ENCODE measurements around the gene SLC7A14.

SLC7A14 gene

GRCh38 chr3:170532573-170532972, 53.3 kb downstream of the SLC7A14 start:
- no peak for DNase-seq

GRCh38 chr3:170531657-170532335, 54.1 kb downstream of the SLC7A14 start:
- DNase-seq, result no peak

- DNase-seq, result no peak
These were observed 54.8 kb downstream of the SLC7A14 start for GRCh38 chr3:170531054-170531453.

GRCh38 chr3:170529912-170530311, 56.0 kb downstream of the SLC7A14 start:
- no peak for DNase-seq

GRCh38 chr3:170529346-170529745, 56.5 kb downstream of the SLC7A14 start:
- no peak for DNase-seq

GRCh38 chr3:170528726-170529125, 57.1 kb downstream of the SLC7A14 start:
- DNase-seq, result no peak

GRCh38 chr3:170524073-170524472, 61.8 kb downstream of the SLC7A14 start:
- no peak for DNase-seq

- DNase-seq, result no peak
These were observed 62.6 kb downstream of the SLC7A14 start for GRCh38 chr3:170523248-170523647.

GRCh38 chr3:170522201-170522600, 63.7 kb downstream of the SLC7A14 start:
- DNase-seq, result no peak

- no peak for DNase-seq
These were observed 64.9 kb downstream of the SLC7A14 start for GRCh38 chr3:170520996-170521395.

GRCh38 chr3:170517242-170517945, 68.5 kb downstream of the SLC7A14 start:
- no peak for DNase-seq

- no peak for DNase-seq
These were observed 72.2 kb downstream of the SLC7A14 start for GRCh38 chr3:170513642-170514041.

- no peak for DNase-seq
These were observed 74.5 kb downstream of the SLC7A14 start for GRCh38 chr3:170511371-170511770.

GRCh38 chr3:170508839-170509238, 77.0 kb downstream of the SLC7A14 start:
- no peak for DNase-seq

GRCh38 chr3:170508291-170508690, 77.6 kb downstream of the SLC7A14 start:
- DNase-seq, result no peak

GRCh38 chr3:170507063-170507462, 78.8 kb downstream of the SLC7A14 start:
- no peak for DNase-seq

GRCh38 chr3:170506556-170506955, 79.3 kb downstream of the SLC7A14 start:
- no peak for DNase-seq

GRCh38 chr3:170502297-170502696, 83.6 kb downstream of the SLC7A14 start:
- DNase-seq, result no peak

GRCh38 chr3:170500995-170501394, 84.9 kb downstream of the SLC7A14 start:
- no peak for DNase-seq

- DNase-seq, result no peak
These were observed 85.4 kb downstream of the SLC7A14 start for GRCh38 chr3:170500462-170500861.

- no peak for DNase-seq
These were observed 86.2 kb downstream of the SLC7A14 start for GRCh38 chr3:170499562-170500156.

GRCh38 chr3:170497207-170498095, 88.4 kb downstream of the SLC7A14 start:
- DNase-seq, result no peak

GRCh38 chr3:170496868-170497140, 89.1 kb downstream of the SLC7A14 start:
- no peak for DNase-seq
